Measurements from ENCODE around the gene NEUROG3. TPM values are rescaled to one million over a fixed set of nuclear protein-coding genes. Genes with fewer than 3 reads are reported as not detected.

The NEUROG3 gene, protein sequence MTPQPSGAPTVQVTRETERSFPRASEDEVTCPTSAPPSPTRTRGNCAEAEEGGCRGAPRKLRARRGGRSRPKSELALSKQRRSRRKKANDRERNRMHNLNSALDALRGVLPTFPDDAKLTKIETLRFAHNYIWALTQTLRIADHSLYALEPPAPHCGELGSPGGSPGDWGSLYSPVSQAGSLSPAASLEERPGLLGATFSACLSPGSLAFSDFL
- not detected in 5 replicates for total RNA-seq (2022; extraction: Qiagen RNA extraction; ENCODE audit: low read depth)

DNA sequence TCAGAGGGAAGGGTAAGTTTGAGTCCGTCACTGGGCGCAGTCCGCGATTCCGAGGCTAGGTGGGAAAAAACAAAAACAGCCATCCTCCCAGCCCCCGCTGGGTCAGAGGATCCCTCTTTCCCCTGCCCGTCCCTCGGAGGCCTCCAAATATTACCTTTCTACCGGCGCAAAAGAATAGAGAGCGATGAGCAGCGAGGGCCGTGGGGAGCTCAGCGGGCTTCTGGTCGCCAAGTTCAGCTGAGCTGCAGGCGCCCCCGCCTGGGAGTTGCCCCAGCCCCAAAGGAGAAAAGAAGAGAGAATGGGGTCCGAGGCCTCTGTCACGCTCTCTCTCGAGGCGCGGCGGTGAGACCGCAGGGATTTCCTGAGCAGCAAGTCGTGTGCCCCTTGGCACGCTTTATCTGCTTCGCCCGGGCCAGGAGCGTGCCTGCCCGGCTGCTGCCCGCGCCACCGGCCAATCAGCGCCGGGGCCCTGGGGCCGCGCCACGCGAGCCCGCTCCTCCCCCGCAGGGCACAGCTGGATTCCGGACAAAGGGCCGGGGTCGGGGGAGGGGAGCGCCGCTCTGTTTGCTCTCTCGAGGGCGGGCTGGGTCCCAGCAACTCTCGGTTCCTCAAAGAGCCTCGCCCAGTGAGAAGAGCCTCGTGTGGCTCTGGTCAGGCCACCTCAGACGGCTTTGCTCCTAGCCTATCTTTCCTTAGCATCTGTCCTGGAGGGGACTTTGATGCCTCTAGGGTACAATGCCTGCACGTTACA lies at the start of gene NEUROG3:
NEUROG3 (minus strand) TSS at position 367 of the 751 bp plus-strand sequence. CDS start 379 bp downstream, outside the sequence.

Other genes starting within 250 kb of the NEUROG3 start
- gene TACR2, start 156.5 kb downstream of the NEUROG3 start, total RNA-seq (2022; extraction: Qiagen RNA extraction; ENCODE audit: low read depth): 0.07 to 0.18 TPM (median 0.13 TPM) in 4 of 5 replicates, not detected in the other
- 95.7 to 125 TPM (median 116 TPM) in 5 replicates for gene TSPAN15, start 122.0 kb downstream of the NEUROG3 start, total RNA-seq (2022; extraction: Qiagen RNA extraction; ENCODE audit: low read depth)
- gene FAM241B, start 56.8 kb upstream of the NEUROG3 start, total RNA-seq (2022; extraction: Qiagen RNA extraction; ENCODE audit: low read depth): 16.7 to 19.2 TPM (median 17.2 TPM) in 5 replicates
- gene COL13A1, start 228.5 kb upstream of the NEUROG3 start, total RNA-seq (2022; extraction: Qiagen RNA extraction; ENCODE audit: low read depth): 0.23 to 0.65 TPM (median 0.36 TPM) in 3 of 5 replicates, not detected in the others

All from A549 treated with GW870086 at 1 μM for 4 hours (cell line).